Activated B cell treated with CpG ODN at 0.5 μM for 24 hours (primary cell): ENCODE measurements around the gene ADAMTS6. TPM values are rescaled to one million over a fixed set of nuclear protein-coding genes. Genes with fewer than 3 reads are reported as not detected.

Source experiments
- ATAC-seq: fragments of 200-7000 bp; cut with Tn5 transposase; one replicate; pipeline ENCODE4 v1.10.0; 2021; ENCODE audit warnings: low read depth, mild to moderate bottlenecking, moderate library complexity
- CTCF ChIA-PET: fragments of 350-600 bp; sonication (Branson Sonifier 250); formaldehyde crosslinking; loops from one replicate; lab custom pipeline; 2021; ENCODE audit warnings: antibody characterized with exemption; lab: Charles Lee
- POLR2A ChIA-PET: fragments of 350-600 bp; sonication (Branson Sonifier 250); formaldehyde crosslinking; loops from one replicate; lab custom pipeline; 2021; ENCODE audit warnings: antibody characterized with exemption; lab: Charles Lee
- DNase-seq: peaks from one replicate; pipeline ENCODE4 v3.0.0; 2022
- H3K27ac Mint-ChIP-seq: one replicate; pipeline ENCODE4 v1.8.0; 2020; ENCODE audit warnings: mixed read lengths
- H3K27me3 Mint-ChIP-seq: one replicate; pipeline ENCODE4 v1.8.0; 2021; ENCODE audit warnings: mixed read lengths
- H3K36me3 Mint-ChIP-seq: one replicate; pipeline ENCODE4 v1.8.0; 2021; ENCODE audit warnings: low read depth, mixed read lengths
- H3K4me1 Mint-ChIP-seq: one replicate; pipeline ENCODE4 v1.8.0; 2021; ENCODE audit warnings: mixed read lengths
- H3K4me3 Mint-ChIP-seq: one replicate; pipeline ENCODE4 v1.8.0; 2020; ENCODE audit warnings: mild to moderate bottlenecking, mixed read lengths
- H3K9me3 Mint-ChIP-seq: one replicate; pipeline ENCODE4 v1.8.0; 2020; ENCODE audit warnings: mixed read lengths
- intact Hi-C: fragments of 100-400 bp; cut with micrococcal nuclease; formaldehyde crosslinking; loops from one replicate; pipeline ENCODE4 v1.15.1; 2024
- total RNA-seq: library from RNA; stranded (reverse); gene quantifications from 2 replicates; pipeline ENCODE4 v1.2.3, GENCODE V29; 2022
- TF ChIP-seq, protein P1 (sequence below): fragments of 200-600 bp; IDR thresholded peaks from one replicate; pipeline ENCODE4 v1.8.0; 2022; ENCODE audit warnings: antibody characterized with exemption, mild to moderate bottlenecking

The ADAMTS6 gene
- total RNA-seq, 1 donor from 2014 or later, result 3.2 TPM

GRCh38 chr5:65156933-65157332 is 324.8 kb downstream of the ADAMTS6 start:
- POLR2A ChIA-PET, result no interaction called here
- intact Hi-C loops, result no loop called here
- Mint-ChIP-seq H3K4me1 (no peaks in the 10 kb centered on the region), H3K36me3 (no peaks in the 10 kb centered on the region), H3K9me3 (no peaks in the 10 kb centered on the region), H3K4me3 (no peak overlapping the region), H3K27me3 (no peaks in the 10 kb centered on the region), H3K27ac (no peak overlapping the region)
- ATAC-seq (no peak), DNase-seq (no peak)
- CTCF ChIA-PET, result no interaction called here
- TF ChIP-seq, protein P1, sequence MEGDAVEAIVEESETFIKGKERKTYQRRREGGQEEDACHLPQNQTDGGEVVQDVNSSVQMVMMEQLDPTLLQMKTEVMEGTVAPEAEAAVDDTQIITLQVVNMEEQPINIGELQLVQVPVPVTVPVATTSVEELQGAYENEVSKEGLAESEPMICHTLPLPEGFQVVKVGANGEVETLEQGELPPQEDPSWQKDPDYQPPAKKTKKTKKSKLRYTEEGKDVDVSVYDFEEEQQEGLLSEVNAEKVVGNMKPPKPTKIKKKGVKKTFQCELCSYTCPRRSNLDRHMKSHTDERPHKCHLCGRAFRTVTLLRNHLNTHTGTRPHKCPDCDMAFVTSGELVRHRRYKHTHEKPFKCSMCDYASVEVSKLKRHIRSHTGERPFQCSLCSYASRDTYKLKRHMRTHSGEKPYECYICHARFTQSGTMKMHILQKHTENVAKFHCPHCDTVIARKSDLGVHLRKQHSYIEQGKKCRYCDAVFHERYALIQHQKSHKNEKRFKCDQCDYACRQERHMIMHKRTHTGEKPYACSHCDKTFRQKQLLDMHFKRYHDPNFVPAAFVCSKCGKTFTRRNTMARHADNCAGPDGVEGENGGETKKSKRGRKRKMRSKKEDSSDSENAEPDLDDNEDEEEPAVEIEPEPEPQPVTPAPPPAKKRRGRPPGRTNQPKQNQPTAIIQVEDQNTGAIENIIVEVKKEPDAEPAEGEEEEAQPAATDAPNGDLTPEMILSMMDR, result no peak

GRCh38 chr5:65152131-65152530 is 329.6 kb downstream of the ADAMTS6 start:
- peaks cover 3% of the 10 kb centered on the region for H3K36me3 Mint-ChIP-seq
- no peaks in the 10 kb centered on the region for H3K27me3 Mint-ChIP-seq
- ChIA-PET CTCF (no interaction called here), POLR2A (no interaction called here)
- no peak for DNase-seq
- no peaks in the 10 kb centered on the region for H3K9me3 Mint-ChIP-seq
- no peak overlapping the region for H3K27ac Mint-ChIP-seq
- H3K4me1 Mint-ChIP-seq, result no peaks in the 10 kb centered on the region
- H3K4me3 Mint-ChIP-seq, result no peak overlapping the region
- intact Hi-C loops, result no loop called here
- no peak for ATAC-seq
- TF ChIP-seq, protein P1, result no peak

DNA sequence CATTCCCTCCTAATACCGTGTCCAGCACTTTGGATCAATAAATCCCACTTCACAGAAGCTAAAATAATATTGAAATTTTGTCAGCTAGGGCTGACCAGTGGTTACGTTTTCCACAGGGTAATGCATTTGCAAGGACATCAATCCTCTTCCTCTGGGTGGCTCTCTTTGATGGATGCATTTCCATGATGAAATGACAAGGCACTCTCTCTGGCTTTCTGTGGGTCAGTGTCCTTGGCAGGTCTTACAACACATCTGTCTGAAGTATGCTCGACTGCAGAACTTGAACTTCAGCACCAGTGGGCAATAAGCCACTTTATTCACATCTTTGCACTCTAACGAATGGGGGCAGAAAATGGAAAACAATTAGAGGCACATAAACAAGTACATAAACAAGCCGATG is 330.1 kb downstream of the ADAMTS6 start:
- intact Hi-C loops, result no loop called here
- ChIA-PET POLR2A (no interaction called here), CTCF (no interaction called here)
- no peaks in the 10 kb centered on the region for H3K4me1 Mint-ChIP-seq
- no peaks in the 10 kb centered on the region for H3K27me3 Mint-ChIP-seq
- TF ChIP-seq, protein P1, result no peak
- peaks cover 3% of the 10 kb centered on the region for H3K36me3 Mint-ChIP-seq
- H3K4me3 Mint-ChIP-seq, result no peak overlapping the region
- ATAC-seq, result no peak
- no peak for DNase-seq
- no peak overlapping the region for H3K27ac Mint-ChIP-seq
- no peaks in the 10 kb centered on the region for H3K9me3 Mint-ChIP-seq

- no peaks in the 10 kb centered on the region for H3K27me3 Mint-ChIP-seq
- H3K4me1 Mint-ChIP-seq, result no peaks in the 10 kb centered on the region
- ChIA-PET CTCF (no interaction called here), POLR2A (no interaction called here)
- H3K9me3 Mint-ChIP-seq, result no peaks in the 10 kb centered on the region
- H3K36me3 Mint-ChIP-seq, result peaks cover 3% of the 10 kb centered on the region
- ATAC-seq (no peak), DNase-seq (no peak)
- TF ChIP-seq, protein P1, result no peak
- intact Hi-C loops, result no loop called here
- H3K27ac Mint-ChIP-seq, result no peak overlapping the region
- no peak overlapping the region for H3K4me3 Mint-ChIP-seq
Observed at GRCh38 chr5:65150599-65151304, 331.0 kb downstream of the ADAMTS6 start.

GRCh38 chr5:65149827-65150226 is 331.9 kb downstream of the ADAMTS6 start:
- TF ChIP-seq, protein P1, result no peak
- CTCF ChIA-PET, result no interaction called here
- no peaks in the 10 kb centered on the region for H3K27me3 Mint-ChIP-seq
- ATAC-seq (no peak), DNase-seq (no peak)
- POLR2A ChIA-PET, result no interaction called here
- no peak overlapping the region for H3K4me3 Mint-ChIP-seq
- peaks cover 3% of the 10 kb centered on the region for H3K36me3 Mint-ChIP-seq
- H3K9me3 Mint-ChIP-seq, result no peaks in the 10 kb centered on the region
- H3K27ac Mint-ChIP-seq, result no peak overlapping the region
- no peaks in the 10 kb centered on the region for H3K4me1 Mint-ChIP-seq
- intact Hi-C loops, result no loop called here
